ENCODE results near the gene RBM17.

Gene RBM17

DNA sequence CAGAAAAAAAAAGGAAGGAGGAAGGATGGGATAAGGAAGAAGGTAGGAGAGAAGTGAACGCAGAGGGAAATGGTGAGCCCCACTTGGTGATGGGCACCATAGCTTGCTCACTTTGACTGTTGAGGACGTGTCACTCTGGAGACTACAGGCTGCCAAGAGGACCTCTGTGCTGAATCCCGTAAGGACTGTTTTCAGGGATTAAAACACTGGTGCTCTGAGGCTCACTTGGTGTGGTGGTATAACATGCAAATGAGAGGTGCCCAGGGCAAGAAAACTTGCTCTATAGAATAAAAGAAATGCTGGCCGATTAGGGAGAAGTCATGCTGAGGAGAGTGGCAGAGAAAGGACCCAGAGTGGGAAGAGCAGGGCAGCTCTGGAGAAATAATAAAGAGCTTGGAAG lies 21.4 kb upstream of the RBM17 start:
- Histone ChIP-seq H3K4me3 (replicated peaks; ENCODE audit: insufficient read depth, low read length) (no peak overlapping the region), H3K27me3 (ENCODE audit: insufficient read depth, poor library complexity, severe bottlenecking) (no peaks in the 10 kb centered on the region), H3K27ac (replicated peaks) (no peak overlapping the region)
- no peak for TF ChIP-seq POLR2AphosphoS5 (IDR thresholded peaks at IDR 0.05; ENCODE audit: low read depth)
- TF ChIP-seq, protein P1, sequence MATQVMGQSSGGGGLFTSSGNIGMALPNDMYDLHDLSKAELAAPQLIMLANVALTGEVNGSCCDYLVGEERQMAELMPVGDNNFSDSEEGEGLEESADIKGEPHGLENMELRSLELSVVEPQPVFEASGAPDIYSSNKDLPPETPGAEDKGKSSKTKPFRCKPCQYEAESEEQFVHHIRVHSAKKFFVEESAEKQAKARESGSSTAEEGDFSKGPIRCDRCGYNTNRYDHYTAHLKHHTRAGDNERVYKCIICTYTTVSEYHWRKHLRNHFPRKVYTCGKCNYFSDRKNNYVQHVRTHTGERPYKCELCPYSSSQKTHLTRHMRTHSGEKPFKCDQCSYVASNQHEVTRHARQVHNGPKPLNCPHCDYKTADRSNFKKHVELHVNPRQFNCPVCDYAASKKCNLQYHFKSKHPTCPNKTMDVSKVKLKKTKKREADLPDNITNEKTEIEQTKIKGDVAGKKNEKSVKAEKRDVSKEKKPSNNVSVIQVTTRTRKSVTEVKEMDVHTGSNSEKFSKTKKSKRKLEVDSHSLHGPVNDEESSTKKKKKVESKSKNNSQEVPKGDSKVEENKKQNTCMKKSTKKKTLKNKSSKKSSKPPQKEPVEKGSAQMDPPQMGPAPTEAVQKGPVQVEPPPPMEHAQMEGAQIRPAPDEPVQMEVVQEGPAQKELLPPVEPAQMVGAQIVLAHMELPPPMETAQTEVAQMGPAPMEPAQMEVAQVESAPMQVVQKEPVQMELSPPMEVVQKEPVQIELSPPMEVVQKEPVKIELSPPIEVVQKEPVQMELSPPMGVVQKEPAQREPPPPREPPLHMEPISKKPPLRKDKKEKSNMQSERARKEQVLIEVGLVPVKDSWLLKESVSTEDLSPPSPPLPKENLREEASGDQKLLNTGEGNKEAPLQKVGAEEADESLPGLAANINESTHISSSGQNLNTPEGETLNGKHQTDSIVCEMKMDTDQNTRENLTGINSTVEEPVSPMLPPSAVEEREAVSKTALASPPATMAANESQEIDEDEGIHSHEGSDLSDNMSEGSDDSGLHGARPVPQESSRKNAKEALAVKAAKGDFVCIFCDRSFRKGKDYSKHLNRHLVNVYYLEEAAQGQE (IDR thresholded peaks at IDR 0.05; ENCODE audit: insufficient replicate concordance, low read depth) = no peak
- TF ChIP-seq SPI1 (IDR thresholded peaks at IDR 0.05; ENCODE audit: borderline replicate concordance, low read depth) = no peak
- TF ChIP-seq, protein P2, sequence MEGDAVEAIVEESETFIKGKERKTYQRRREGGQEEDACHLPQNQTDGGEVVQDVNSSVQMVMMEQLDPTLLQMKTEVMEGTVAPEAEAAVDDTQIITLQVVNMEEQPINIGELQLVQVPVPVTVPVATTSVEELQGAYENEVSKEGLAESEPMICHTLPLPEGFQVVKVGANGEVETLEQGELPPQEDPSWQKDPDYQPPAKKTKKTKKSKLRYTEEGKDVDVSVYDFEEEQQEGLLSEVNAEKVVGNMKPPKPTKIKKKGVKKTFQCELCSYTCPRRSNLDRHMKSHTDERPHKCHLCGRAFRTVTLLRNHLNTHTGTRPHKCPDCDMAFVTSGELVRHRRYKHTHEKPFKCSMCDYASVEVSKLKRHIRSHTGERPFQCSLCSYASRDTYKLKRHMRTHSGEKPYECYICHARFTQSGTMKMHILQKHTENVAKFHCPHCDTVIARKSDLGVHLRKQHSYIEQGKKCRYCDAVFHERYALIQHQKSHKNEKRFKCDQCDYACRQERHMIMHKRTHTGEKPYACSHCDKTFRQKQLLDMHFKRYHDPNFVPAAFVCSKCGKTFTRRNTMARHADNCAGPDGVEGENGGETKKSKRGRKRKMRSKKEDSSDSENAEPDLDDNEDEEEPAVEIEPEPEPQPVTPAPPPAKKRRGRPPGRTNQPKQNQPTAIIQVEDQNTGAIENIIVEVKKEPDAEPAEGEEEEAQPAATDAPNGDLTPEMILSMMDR (IDR thresholded peaks at IDR 0.05; ENCODE audit: insufficient read depth, low read length) = no peak
- DNase-seq (ENCODE audit: low read depth in 1 of 2, low spot score in 1 of 2) = no peak

DNA sequence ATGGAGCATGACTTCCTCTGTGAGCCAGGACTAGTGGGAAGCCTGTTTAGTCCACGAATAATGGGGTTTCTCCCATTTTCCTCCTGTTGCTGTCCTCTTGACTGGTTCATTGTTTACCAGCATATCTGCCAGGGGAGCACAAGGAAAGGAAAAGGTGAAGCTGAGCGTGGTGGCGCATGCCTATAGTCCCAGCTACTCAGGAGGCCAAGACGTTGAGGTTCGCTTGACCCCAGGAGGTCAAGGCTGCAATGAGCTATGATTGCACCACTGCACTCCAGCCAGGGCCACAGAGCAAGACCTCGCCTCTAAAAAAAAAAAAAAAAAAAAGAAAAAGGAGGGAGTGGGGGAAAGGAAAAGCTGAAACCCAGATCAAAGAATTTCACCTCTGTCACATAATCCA lies 20.8 kb upstream of the RBM17 start:
- no peak overlapping the region; the same call in 1 of the 2 replicates for H3K27ac ChIP-seq (replicated peaks)
- H3K27me3 ChIP-seq (ENCODE audit: insufficient read depth, poor library complexity, severe bottlenecking) = no peaks in the 10 kb centered on the region

DNA sequence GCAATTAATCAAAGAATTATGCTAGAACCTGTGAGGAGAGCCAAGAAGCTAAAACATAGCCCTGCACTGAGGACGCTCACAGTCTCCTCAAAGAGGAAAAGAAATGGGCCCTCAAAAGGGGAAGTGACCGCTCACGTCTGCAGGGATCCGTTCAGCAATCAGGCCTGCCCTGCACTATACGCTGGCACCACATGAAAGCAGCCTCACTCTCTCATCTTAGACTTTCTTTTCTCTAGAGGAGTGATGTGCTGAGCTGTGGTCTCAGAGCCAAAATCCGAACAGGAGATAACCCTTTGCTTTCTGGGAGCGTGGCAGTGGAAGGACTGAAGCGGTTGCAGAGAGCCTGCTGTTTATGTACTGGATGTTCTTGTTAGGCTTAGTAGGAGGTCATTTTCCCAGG lies 20.4 kb upstream of the RBM17 start:
- Histone ChIP-seq H3K27ac (replicated peaks) (no peak overlapping the region; the same call in 1 of the 2 replicates), H3K27me3 (ENCODE audit: insufficient read depth, poor library complexity, severe bottlenecking) (no peaks in the 10 kb centered on the region), H3K4me3 (replicated peaks; ENCODE audit: insufficient read depth, low read length) (no peak overlapping the region)
- TF ChIP-seq SPI1 (IDR thresholded peaks at IDR 0.05; ENCODE audit: borderline replicate concordance, low read depth) = peak; percentile 96
- TF ChIP-seq POLR2AphosphoS5 (IDR thresholded peaks at IDR 0.05; ENCODE audit: low read depth) = no peak
- TF ChIP-seq, protein P1 (IDR thresholded peaks at IDR 0.05; ENCODE audit: insufficient replicate concordance, low read depth) = no peak
- DNase-seq (ENCODE audit: low read depth in 1 of 2, low spot score in 1 of 2) = peak in 1 of 2 experiments; percentile 72

More for the DNA sequence above, 20.8 kb upstream of the RBM17 start:
- no peak for TF ChIP-seq POLR2AphosphoS5 (IDR thresholded peaks at IDR 0.05; ENCODE audit: low read depth)
- TF ChIP-seq, protein P2 (IDR thresholded peaks at IDR 0.05; ENCODE audit: insufficient read depth, low read length) = no peak
- TF ChIP-seq GABPA (IDR thresholded peaks at IDR 0.05; ENCODE audit: low read depth) = no peak
- TF ChIP-seq, protein P1 (IDR thresholded peaks at IDR 0.05; ENCODE audit: insufficient replicate concordance, low read depth) = no peak
- TF ChIP-seq SPI1 (IDR thresholded peaks at IDR 0.05; ENCODE audit: borderline replicate concordance, low read depth) = no peak
- DNase-seq (ENCODE audit: low read depth in 1 of 2, low spot score in 1 of 2) = no peak
- no peak overlapping the region for H3K4me3 ChIP-seq (replicated peaks; ENCODE audit: insufficient read depth, low read length)

Measured in HL-60 (cell line).